Activated T-cell treated with anti-CD3 and anti-CD28 coated beads for 1 hour (primary cell): ENCODE data around the gene DUSP21.
"Not testable (repeated sequence)": the region's sequence is repeated elsewhere in the genome, so short reads cannot be mapped to it uniquely, and the experiment has no call there.

Experiments
- DNase-seq: peaks from one replicate; pipeline ENCODE4 v3.0.0-alpha.2; 2020; ENCODE audit warnings: low read depth

The DUSP21 gene

DNA sequence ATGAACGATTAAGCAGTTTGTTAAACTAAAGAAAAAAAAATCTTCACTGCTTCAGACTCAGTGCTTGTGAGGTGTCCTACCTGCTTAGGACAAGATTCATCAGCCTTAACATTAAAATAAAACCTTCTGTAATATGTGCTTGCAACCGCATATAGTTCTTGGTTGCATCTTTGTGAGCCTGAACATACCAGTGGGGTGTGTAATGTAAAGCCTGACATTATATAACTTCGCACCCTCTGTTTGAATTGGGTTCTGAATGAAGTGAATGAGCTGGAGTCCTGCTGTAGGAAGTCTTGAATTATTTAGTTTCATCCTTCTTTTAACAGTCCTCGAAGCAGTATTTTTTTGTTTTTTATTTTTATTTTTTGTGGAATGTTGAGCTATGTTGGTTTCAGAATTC lies 32.3 kb downstream of the DUSP21 start:
- DNase-seq, result no peak

DNA sequence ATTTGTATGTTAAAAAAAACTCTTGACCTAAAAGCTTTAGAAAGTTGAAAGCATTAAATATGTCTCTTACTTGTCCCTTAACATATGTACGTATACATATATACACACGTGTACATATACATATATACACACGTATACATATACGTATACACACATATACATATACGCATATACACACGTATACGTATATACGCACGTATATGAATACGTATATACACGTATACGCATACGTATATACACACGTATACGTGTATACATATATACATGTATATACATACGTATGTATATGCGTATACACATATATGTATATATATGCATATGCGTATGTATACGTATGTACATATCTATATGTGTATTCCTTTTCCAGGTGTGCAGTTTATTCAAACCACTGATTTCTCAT lies 32.9 kb downstream of the DUSP21 start:
- no peak for DNase-seq

DNA sequence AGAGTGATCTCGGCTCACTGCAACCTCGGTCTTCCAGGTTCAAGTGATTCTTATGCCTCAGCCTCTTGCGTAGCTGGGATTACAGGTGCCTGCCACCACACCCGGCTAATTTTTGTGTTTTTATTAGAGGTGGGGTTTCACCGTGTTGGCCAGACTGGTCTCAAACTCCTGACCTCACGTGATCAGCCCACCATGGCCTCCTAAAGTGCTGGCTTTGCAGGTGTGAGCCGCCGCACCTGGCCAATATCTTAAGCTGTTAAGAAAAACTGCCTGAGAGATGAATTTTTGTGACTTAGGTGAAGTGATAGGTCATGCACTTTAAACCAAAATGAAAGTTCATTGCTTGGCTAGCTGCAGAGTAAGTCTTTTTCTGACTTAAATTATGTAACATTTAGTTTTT lies 35.0 kb downstream of the DUSP21 start:
- no peak for DNase-seq

DNA sequence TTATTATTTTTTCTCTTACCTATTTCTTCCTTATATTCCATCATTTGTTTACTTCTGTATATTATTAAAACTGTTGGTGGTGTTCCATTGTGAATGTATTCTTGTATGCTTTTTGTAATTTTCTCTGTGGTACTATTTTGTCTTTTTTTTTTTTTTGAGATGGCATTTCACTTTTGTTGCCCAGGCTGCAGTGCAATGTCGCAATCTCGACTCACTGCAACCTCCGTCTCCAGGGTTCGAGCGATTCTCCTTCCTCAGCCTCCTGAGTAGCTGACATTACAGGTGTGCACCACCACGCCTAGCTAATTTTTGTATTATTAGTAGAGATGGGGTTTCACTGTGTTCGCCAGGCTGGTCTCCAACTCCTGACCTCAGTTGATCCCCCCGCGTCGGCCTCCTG lies 37.7 kb downstream of the DUSP21 start:
- no peak for DNase-seq

DNA sequence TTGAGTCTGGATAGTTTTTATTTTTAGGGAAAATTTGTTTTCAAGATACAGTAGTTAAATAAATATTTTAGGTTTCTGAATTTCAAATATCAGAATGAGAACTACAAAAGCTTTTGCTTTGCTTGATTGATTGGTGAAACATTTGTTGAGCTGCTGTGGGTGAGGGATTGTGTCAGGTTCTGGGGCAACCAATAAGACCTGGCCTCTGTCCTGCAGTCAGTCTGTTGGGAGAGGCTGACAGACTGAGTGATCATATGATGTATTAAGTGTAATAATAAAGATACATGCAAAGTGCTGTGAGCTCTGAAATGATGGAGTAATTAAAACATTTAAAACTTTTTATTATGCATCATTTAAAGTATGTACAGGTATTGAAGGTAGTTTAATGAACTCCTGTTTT lies 38.8 kb downstream of the DUSP21 start:
- DNase-seq, result no peak

DNA sequence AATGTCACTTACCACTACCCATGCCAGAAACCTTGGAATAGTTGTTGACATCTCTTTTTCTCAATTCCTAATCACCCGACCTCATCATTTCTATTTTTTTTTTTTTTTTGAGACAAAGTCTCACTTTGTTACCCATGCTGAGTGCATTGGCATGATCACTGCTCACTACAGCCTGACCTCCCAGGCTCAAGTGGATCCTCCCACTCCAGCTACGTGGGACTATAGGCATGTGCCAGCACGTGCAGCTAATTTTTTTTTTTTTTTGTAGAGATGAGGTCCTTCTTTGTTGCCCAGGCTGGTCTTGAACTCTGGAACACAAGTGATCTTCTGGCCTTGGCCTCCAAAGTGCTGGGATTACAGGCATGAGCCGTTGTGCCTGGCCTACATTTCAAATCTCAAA lies 41.1 kb downstream of the DUSP21 start:
- no peak for DNase-seq

DNA sequence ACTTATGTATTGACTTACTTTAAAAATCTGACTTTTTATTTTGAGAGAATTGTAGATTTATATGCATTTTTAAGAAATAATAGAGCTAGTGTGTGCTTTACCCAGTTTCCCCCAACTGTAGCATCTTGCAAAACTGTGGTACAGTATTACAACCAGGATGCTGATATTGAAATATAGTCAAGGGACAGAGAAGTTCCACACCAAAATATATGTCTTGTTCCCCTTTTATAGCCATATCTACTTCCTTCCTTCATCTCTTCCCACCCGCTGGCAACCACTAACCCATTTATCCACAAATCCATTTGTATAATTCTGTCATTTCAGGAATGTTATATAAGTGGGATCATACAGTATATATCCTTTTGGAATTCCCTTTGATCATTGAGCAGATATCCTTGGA lies 46.0 kb downstream of the DUSP21 start:
- no peak for DNase-seq

DNA sequence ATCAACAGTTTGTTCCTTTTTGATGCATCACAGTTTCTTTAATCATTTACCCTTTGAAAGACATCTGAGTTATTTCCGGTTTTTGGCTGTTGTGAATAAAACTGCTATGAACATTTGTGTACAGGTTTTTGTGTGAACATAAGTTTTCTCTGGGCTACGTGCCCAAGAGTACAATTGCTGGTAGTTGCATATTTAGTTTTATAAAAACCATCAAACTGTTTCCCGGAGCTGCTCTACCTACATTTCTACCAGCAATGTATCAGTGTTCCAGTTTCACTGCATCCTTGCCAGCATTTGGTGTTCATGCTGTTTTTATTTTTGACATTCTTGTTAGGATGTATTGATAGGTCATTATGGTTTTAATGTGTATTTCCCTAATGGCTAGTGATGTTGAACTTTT lies 46.4 kb downstream of the DUSP21 start:
- no peak for DNase-seq

DNA sequence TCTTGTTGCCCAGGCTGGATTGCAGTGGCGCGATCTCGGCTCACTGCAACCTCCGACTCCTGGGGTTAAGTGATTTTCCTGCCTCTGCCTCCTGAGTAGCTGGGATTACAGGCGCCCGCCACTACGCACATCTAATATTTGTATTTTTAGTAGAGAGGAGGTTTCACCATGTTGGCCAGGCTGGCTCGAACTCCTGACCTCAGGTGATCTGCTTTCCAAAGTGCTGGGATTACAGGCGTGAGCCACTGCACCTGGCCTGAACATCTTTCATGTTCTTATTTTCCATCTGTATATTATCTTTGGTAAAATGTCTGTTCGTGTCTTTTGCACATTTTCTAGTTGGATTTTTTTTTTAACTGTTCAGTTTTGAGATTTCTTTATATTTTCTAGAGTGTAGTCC lies 46.9 kb downstream of the DUSP21 start:
- DNase-seq, result not testable (repeated sequence)

DNA sequence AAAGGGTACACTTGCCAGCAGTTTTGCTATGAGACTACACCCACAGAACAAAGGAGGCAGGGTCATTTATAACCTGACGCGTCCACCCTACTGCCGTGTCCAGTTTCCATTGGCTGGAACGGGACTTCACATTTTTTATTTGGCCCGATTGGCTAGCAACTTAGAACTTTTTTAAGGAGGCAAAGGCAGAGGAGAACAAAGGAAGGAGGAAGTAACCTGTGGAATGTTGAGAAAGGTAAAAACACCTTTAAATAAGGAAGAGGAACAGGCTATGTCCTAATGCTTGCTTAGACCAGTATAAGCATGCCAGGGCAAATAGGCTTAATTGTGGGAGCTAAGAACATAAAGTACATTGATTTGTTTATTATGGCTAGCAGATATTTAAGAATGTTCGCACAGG lies 47.8 kb downstream of the DUSP21 start:
- no peak for DNase-seq
